GM12878 (cell line): Measurements from ENCODE around the gene CADM2. TPM values are rescaled to one million over a fixed set of nuclear protein-coding genes. Genes with fewer than 3 reads are reported as not detected.
A peak's percentile ranks its signal among the peaks of the same experiment; 100 is the strongest.

Experiments used
- ATAC-seq: fragments of 200-7000 bp; cut with Tn5 transposase; 3 replicates; pipeline ENCODE4 v1.9.1; 2020; ENCODE audit warnings: mild to moderate bottlenecking, moderate library complexity
- BruUV-seq: library from RNA; stranded (reverse); fragments of 400-500 nt; replicated peaks from 2 replicates; lab custom pipeline; 2021; lab: Mats Ljungman, UMichigan
- CTCF ChIA-PET: fragments of 300-600 bp; sonication (Branson Sonifier 250); formaldehyde crosslinking; extraction: SDS; loops from one replicate; lab custom pipeline; 2021; ENCODE audit warnings: inconsistent platforms; lab: Yijun Ruan, JAX
- POLR2A ChIA-PET: fragments of 350-600 bp; formaldehyde crosslinking; extraction: SDS; loops from one replicate; lab custom pipeline; 2021; ENCODE audit warnings: inconsistent platforms; lab: Charles Lee
- RAD21 ChIA-PET: fragments of 300-600 bp; sonication (Branson Sonifier 250); formaldehyde crosslinking; loops from one replicate; lab custom pipeline; 2023; ENCODE audit warnings: antibody characterized with exemption; ENCODE audit not compliant: unreplicated experiment; lab: Charles Lee
- SMC1A ChIA-PET: fragments of 300-600 bp; sonication (Branson Sonifier 250); formaldehyde crosslinking; loops from one replicate; lab custom pipeline; 2023; ENCODE audit not compliant: unreplicated experiment, uncharacterized antibody; lab: Charles Lee
- DNase-seq: peaks from one replicate; pipeline ENCODE4 v3.0.0-alpha.2; 2011; ENCODE audit warnings: low read depth, low spot score
- FAIRE-seq: peaks from 3 replicates; lab custom pipeline; 2011; peaks lifted over from hg19 to GRCh38; lab: Jason Lieb, UNC
- H2AFZ ChIP-seq: 2 replicates; pipeline ENCODE4 v1.6.0; 2011; ENCODE audit warnings: low read depth, low read length, control low read depth; ENCODE audit not compliant: control insufficient read depth
- H3K27ac ChIP-seq: 2 replicates; pipeline ENCODE4 v1.5.1; 2011; ENCODE audit warnings: control low read depth; ENCODE audit not compliant: control insufficient read depth, insufficient read depth
- H3K27me3 ChIP-seq, 2 experiments: replicated peaks in 1 of 2; 2 replicates each; pipeline versions ENCODE4 v1.6.0 to v1.6.1; 2011; ENCODE audit warnings: low read length in 1 of 2; ENCODE audit not compliant: control insufficient read depth in 2 of 2, insufficient read depth in 2 of 2
- H3K36me3 ChIP-seq, 2 experiments: 2 replicates each; pipeline ENCODE4 v1.5.1; 2011; ENCODE audit warnings: low read length in 1 of 2; ENCODE audit not compliant: control insufficient read depth in 2 of 2, insufficient read depth in 2 of 2
- H3K4me1 ChIP-seq: 2 replicates; pipeline ENCODE4 v1.6.1; 2011; ENCODE audit warnings: mild to moderate bottlenecking, low read length, moderate library complexity, mixed read lengths; ENCODE audit not compliant: control insufficient read depth, insufficient read depth
- H3K4me2 ChIP-seq: 2 replicates; pipeline ENCODE4 v1.6.0; 2011; ENCODE audit warnings: control low read depth; ENCODE audit not compliant: control insufficient read depth, insufficient read depth
- H3K4me3 ChIP-seq: fragments of 200-600 bp; sonication (generic); 2 replicates; pipeline ENCODE4 v1.5.1; 2016
- H3K79me2 ChIP-seq: 2 replicates; pipeline ENCODE4 v1.6.0; 2011; ENCODE audit warnings: low read length; ENCODE audit not compliant: control insufficient read depth, insufficient read depth
- H3K9ac ChIP-seq: 2 replicates; pipeline ENCODE4 v1.8.0; 2011; ENCODE audit warnings: low read length, control low read depth, mixed read lengths; ENCODE audit not compliant: control insufficient read depth, insufficient read depth
- H3K9me3 ChIP-seq: replicated peaks from 3 replicates; pipeline ENCODE4 v1.5.1; 2011; ENCODE audit warnings: mild to moderate bottlenecking, low read length; ENCODE audit not compliant: control insufficient read depth, insufficient read depth
- H4K20me1 ChIP-seq: 2 replicates; pipeline ENCODE4 v1.6.0; 2011; ENCODE audit not compliant: control insufficient read depth, insufficient read depth
- BRCA1 ChIP-seq: IDR thresholded peaks from 2 replicates; pipeline ENCODE4 v1.6.1; 2011; ENCODE audit warnings: low read depth, low read length, improper control_type of control experiment
- EGR1 ChIP-seq, 2 experiments: IDR thresholded peaks; 1 replicate in 1 of 2; 2 replicates in 1 of 2; pipeline ENCODE4 v1.6.1; 2011 to 2012; ENCODE audit warnings: low read depth in 2 of 2, low read length in 2 of 2, borderline replicate concordance in 1 of 2, mild to moderate bottlenecking in 1 of 2, moderate library complexity in 1 of 2
- NBN ChIP-seq: fragments of 450-650 bp; IDR thresholded peaks from 2 replicates; pipeline ENCODE4 v1.6.1; 2016
- PAX8 ChIP-seq: fragments of 450-650 bp; IDR thresholded peaks from 2 replicates; pipeline ENCODE4 v1.6.1; 2017; ENCODE audit warnings: mild to moderate bottlenecking, moderate library complexity
- RAD21 ChIP-seq: IDR thresholded peaks from 2 replicates; pipeline ENCODE4 v1.6.1; 2011; ENCODE audit warnings: mild to moderate bottlenecking, low read depth, low read length, moderate library complexity; ENCODE audit not compliant: insufficient read depth
- RB1 ChIP-seq: fragments of 450-650 bp; formaldehyde crosslinking; IDR thresholded peaks from 2 replicates; pipeline ENCODE4 v1.6.1; 2017; ENCODE audit warnings: mild to moderate bottlenecking, borderline replicate concordance
- SMC3 ChIP-seq: IDR thresholded peaks from 2 replicates; pipeline ENCODE4 v1.6.1; 2011; ENCODE audit warnings: low read length, improper control_type of control experiment, borderline replicate concordance
- SPI1 ChIP-seq: IDR thresholded peaks from 2 replicates; pipeline ENCODE4 v1.6.1; 2011; ENCODE audit warnings: low read depth, mild to moderate bottlenecking, low read length, moderate library complexity, borderline replicate concordance; ENCODE audit not compliant: insufficient read depth
- STAT3 ChIP-seq: IDR thresholded peaks from 2 replicates; pipeline ENCODE4 v1.6.1; 2011; ENCODE audit warnings: low read depth, low read length, improper control_type of control experiment
- WGBS: methylation state at CpG from one replicate; pipeline ENCODE4 v1.1.6; 2016; ENCODE audit warnings: low lambda C conversion rate; ENCODE audit not compliant: insufficient replicate concordance, insufficient coverage; ENCODE audit errors: missing lambda C conversion rate; 5-methylcytosine and 5-hydroxymethylcytosine counted together
- in situ Hi-C: fragments of 300-500 bp; cut with MboI; formaldehyde crosslinking; loops from 9 replicates; pipeline ENCODE4 v1.14.3; 2018; ENCODE audit warnings: mixed read lengths
- intact Hi-C: fragments of 100-400 bp; cut with micrococcal nuclease; formaldehyde crosslinking; loops from one replicate; pipeline ENCODE4 v1.14.2; 2022; ENCODE audit not compliant: unreplicated experiment
- polyA plus RNA-seq, 11 experiments: library from polyadenylated mRNA; depleted of rRNA in 4 of 11; unstranded in 6 of 11; stranded (reverse) in 5 of 11; fragments of >200 nt; fragmentation: Nextera tagmentation in 4 of 11; fragmentation: Illumina TruSeq in 1 of 11; extraction: Ambion mirVana in 4 of 11; extraction: Trizol in 1 of 11; gene quantifications; 1 replicate in 1 of 11; 2 replicates in 10 of 11; pipeline versions ENCODE4 v1.2.1 to v1.2.3, GENCODE V29; 2011 to 2016; ENCODE audit warnings: inconsistent platforms in 2 of 11, missing spikeins in 2 of 11, low read depth in 1 of 11
- total RNA-seq, 4 experiments: library from RNA; depleted of rRNA in 3 of 4; stranded (reverse); fragments of >200 nt in 3 of 4; fragmentation: Illumina TruSeq in 1 of 4; extraction: Trizol in 1 of 4; gene quantifications; 2 replicates each; pipeline versions ENCODE4 v1.2.1 to v1.2.3, GENCODE V29; 2013 to 2021
- TF ChIP-seq, protein P1 (sequence below): IDR thresholded peaks from 2 replicates; pipeline ENCODE4 v1.6.1; 2011; ENCODE audit warnings: borderline replicate concordance, low read depth, mild to moderate bottlenecking, moderate library complexity, low read length; ENCODE audit not compliant: insufficient read depth, poor library complexity, severe bottlenecking
- TF ChIP-seq, protein P2 (sequence below), 3 experiments: IDR thresholded peaks in 2 of 3; conservative IDR thresholded peaks in 1 of 3; 2 replicates each; pipeline ENCODE4 v1.5.1; 2011; ENCODE audit warnings: low read depth in 3 of 3, low read length in 3 of 3, mild to moderate bottlenecking in 3 of 3, control low read depth in 2 of 3, moderate library complexity in 2 of 3, inconsistent platforms in 1 of 3, mixed read lengths in 1 of 3; ENCODE audit not compliant: control insufficient read depth in 2 of 3, insufficient read depth in 1 of 3; ENCODE audit errors: extremely low read depth in 1 of 3

The CADM2 gene
- total and polyA plus RNA-seq, 10 of the 15 experiments (the other 5 are each of a cell fraction or from before 2014, with no cell fraction given): 0.13 TPM; not detected in 9

DNA sequence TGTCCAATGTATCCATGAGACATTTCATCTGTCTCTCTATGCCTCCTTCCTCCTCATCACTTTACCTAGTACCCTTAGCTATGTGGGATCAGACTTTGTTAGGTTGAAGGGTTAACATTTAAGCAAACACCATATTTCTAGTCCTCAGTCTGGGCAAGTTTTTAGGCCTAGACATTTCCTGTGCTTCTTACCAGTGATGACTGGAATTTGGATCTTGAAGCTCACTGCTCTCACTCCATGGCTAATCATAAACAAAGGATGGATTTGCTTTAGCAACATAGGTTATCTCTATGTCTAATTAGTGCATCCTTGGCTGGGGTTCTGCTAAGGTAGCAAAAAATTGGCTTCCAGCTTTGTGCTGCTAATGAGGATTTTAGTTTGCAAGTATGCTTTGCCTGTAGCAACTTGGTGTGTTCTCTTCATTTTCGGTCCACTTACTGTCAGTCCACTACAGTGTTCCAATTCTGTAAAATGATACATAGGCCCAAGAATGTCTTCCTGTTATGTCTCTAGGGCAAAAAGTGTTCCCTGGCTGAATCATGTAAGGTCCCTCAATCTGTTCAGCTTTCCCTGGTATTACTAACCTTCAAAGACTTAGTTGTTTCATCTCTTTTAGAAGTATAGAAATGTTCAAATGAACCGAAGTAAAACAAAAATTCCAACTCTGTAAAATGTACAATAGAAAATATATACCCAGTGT lies 615.4 kb downstream of the CADM2 start (continued):
- TF ChIP-seq BRCA1: no peak

DNA sequence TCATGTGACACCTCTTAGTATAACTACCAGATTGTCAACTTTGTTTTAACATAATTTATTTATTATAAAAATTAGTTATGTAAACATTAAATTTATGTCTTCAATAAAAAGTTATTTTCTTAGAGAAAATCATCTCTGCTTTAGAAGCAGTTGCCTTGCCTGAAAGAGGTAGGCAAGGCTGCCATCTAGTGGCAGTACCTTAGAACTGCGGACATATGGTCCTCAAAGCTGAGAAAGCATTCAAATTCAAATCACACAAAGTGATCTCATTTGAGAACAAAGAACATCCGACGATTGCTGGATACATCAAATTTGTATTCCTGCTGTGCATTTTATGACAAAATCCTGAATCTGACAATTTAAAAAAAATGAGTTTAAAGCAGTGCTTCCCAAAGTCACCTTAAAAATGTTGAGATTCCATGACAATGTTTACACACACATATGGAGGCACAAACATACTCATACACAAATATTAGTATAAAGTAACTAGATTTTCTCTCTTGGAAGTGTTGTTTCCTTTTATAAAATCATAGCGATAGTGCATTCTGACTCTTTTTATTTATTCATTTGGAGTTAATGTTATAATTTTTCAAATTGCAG lies 617.4 kb downstream of the CADM2 start:
- WGBS: 9% methylated on average over 4 of the region's 4 CpGs
- intact Hi-C loops: loop anchor here (1.0 kb wide), 1 partner anchor 1028 kb away; no protein-coding TSS in a partner anchor
- no peak overlapping the region for H2AFZ ChIP-seq
- H3K36me3 ChIP-seq: no peaks in the 10 kb centered on the region
- ATAC-seq: peak; percentile 79
- POLR2A ChIA-PET: no interaction called here
- CTCF ChIA-PET: interaction anchor here (0.6 to 4.4 kb wide), 8 partner anchors 9 to 1029 kb away, joined by 3 to 30 read pairs (median 4); no protein-coding TSS in a partner anchor
- H3K4me3 ChIP-seq: no peak overlapping the region
- peak; percentile 41 for FAIRE-seq
- TF ChIP-seq, protein P1, sequence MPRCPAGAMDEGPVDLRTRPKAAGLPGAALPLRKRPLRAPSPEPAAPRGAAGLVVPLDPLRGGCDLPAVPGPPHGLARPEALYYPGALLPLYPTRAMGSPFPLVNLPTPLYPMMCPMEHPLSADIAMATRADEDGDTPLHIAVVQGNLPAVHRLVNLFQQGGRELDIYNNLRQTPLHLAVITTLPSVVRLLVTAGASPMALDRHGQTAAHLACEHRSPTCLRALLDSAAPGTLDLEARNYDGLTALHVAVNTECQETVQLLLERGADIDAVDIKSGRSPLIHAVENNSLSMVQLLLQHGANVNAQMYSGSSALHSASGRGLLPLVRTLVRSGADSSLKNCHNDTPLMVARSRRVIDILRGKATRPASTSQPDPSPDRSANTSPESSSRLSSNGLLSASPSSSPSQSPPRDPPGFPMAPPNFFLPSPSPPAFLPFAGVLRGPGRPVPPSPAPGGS: no peak
- no peak for TF ChIP-seq SPI1
- TF ChIP-seq EGR1 (IDR thresholded peaks at IDR 0.05; ENCODE audit: borderline replicate concordance in 1 of 2, low read depth in 2 of 2, low read length in 2 of 2): no peak
- TF ChIP-seq STAT3: no peak
- TF ChIP-seq RB1: no peak
- TF ChIP-seq SMC3: peak; percentile 53; the same call in 1 of the 2 replicates
- TF ChIP-seq, protein P2, sequence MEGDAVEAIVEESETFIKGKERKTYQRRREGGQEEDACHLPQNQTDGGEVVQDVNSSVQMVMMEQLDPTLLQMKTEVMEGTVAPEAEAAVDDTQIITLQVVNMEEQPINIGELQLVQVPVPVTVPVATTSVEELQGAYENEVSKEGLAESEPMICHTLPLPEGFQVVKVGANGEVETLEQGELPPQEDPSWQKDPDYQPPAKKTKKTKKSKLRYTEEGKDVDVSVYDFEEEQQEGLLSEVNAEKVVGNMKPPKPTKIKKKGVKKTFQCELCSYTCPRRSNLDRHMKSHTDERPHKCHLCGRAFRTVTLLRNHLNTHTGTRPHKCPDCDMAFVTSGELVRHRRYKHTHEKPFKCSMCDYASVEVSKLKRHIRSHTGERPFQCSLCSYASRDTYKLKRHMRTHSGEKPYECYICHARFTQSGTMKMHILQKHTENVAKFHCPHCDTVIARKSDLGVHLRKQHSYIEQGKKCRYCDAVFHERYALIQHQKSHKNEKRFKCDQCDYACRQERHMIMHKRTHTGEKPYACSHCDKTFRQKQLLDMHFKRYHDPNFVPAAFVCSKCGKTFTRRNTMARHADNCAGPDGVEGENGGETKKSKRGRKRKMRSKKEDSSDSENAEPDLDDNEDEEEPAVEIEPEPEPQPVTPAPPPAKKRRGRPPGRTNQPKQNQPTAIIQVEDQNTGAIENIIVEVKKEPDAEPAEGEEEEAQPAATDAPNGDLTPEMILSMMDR (IDR thresholded peaks at IDR 0.05 in 2 of 3, conservative IDR thresholded peaks at IDR 0.05 in 1 of 3; ENCODE audit: control insufficient read depth in 2 of 3, extremely low read depth in 1 of 3, insufficient read depth in 1 of 3, low read depth in 3 of 3, low read length in 3 of 3): peak; percentile 82 to 88 (median 84)
- no peak for TF ChIP-seq PAX8
- no peak for TF ChIP-seq NBN
- peak; percentile 86 for TF ChIP-seq RAD21
- RAD21 ChIA-PET: interaction anchor here (1.0 kb wide), 1 partner anchor 1029 kb away, joined by 3 read pairs; no protein-coding TSS in a partner anchor
- H3K9ac ChIP-seq: no peak overlapping the region
- no peaks in the 10 kb centered on the region for H3K4me1 ChIP-seq
- DNase-seq: no peak
- in situ Hi-C loops: no loop called here
- no peak overlapping the region for H3K4me2 ChIP-seq
- H3K79me2 ChIP-seq: no peaks in the 10 kb centered on the region
- no peaks in the 10 kb centered on the region for H4K20me1 ChIP-seq
- no peaks in the 10 kb centered on the region for H3K9me3 ChIP-seq
- SMC1A ChIA-PET: interaction anchor here (1.0 to 1.9 kb wide), 3 partner anchors 9 to 1028 kb away, joined by 3 to 7 read pairs (median 3); no protein-coding TSS in a partner anchor
- BruUV-seq: no TSS peak
- no peak overlapping the region for H3K27ac ChIP-seq
- no peaks in the 10 kb centered on the region for H3K27me3 ChIP-seq
